Common myeloid progenitor, CD34-positive (primary cell): Measurements from ENCODE around the gene C22orf42.
"Not testable (repeated sequence)": the region's sequence is repeated elsewhere in the genome, so short reads cannot be mapped to it uniquely, and the experiment has no call there.

Experiments
- CTCF ChIA-PET: fragments of 350-600 bp; sonication (Branson Sonifier 250); formaldehyde crosslinking; loops from one replicate; lab custom pipeline; 2021; ENCODE audit warnings: antibody characterized with exemption; lab: Charles Lee
- POLR2A ChIA-PET: fragments of 350-600 bp; sonication (Branson Sonifier 250); formaldehyde crosslinking; loops from one replicate; lab custom pipeline; 2021; ENCODE audit warnings: antibody characterized with exemption; lab: Charles Lee
- DNase-seq, 3 donors: peaks; one replicate each; pipeline versions ENCODE4 v3.0.0 to v3.0.0-alpha.2; 2013
- H3K27ac ChIP-seq, 2 experiments: 1 replicate in 1 of 2; 2 replicates in 1 of 2; pipeline ENCODE4 v1.7.0; 2013; ENCODE audit warnings: inconsistent platforms in 2 of 2, low read length in 2 of 2, mild to moderate bottlenecking in 2 of 2, low read depth in 1 of 2, moderate library complexity in 1 of 2; ENCODE audit not compliant: severe bottlenecking in 2 of 2, insufficient read depth in 1 of 2, poor library complexity in 1 of 2
- H3K27me3 ChIP-seq, 5 experiments: replicated peaks in 2 of 5; 1 replicate in 3 of 5; 2 replicates in 2 of 5; pipeline versions ENCODE4 v1.6.1 to v1.7.0; 2013; ENCODE audit warnings: low read length in 4 of 5, mild to moderate bottlenecking in 2 of 5, moderate library complexity in 2 of 5, inconsistent platforms in 1 of 5; ENCODE audit not compliant: insufficient read depth in 5 of 5, control insufficient read depth in 4 of 5
- H3K36me3 ChIP-seq, 4 experiments: 1 replicate in 2 of 4; 2 replicates in 2 of 4; pipeline versions ENCODE4 v1.6.1 to v1.7.0; 2013; ENCODE audit warnings: low read length in 3 of 4, control low read depth in 1 of 4, mild to moderate bottlenecking in 1 of 4; ENCODE audit not compliant: control insufficient read depth in 4 of 4, insufficient read depth in 4 of 4
- H3K4me1 ChIP-seq, 4 experiments: 1 replicate in 3 of 4; 2 replicates in 1 of 4; pipeline versions ENCODE4 v1.6.1 to v1.7.1; 2013; ENCODE audit warnings: low read length in 3 of 4, mild to moderate bottlenecking in 3 of 4, control low read depth in 1 of 4, inconsistent platforms in 1 of 4, moderate library complexity in 1 of 4; ENCODE audit not compliant: control insufficient read depth in 4 of 4, insufficient read depth in 4 of 4; ENCODE audit errors: control extremely low read depth in 1 of 4
- H3K4me3 ChIP-seq, 7 experiments: 1 replicate in 4 of 7; 2 replicates in 3 of 7; pipeline versions ENCODE4 v1.5.1 to v1.7.0; 2013; ENCODE audit warnings: mild to moderate bottlenecking in 7 of 7, low read length in 6 of 7, moderate library complexity in 6 of 7, inconsistent platforms in 2 of 7, low read depth in 2 of 7, control low read depth in 1 of 7; ENCODE audit not compliant: insufficient read depth in 4 of 7, control insufficient read depth in 1 of 7; ENCODE audit errors: extremely low read depth in 1 of 7
- H3K9me3 ChIP-seq, 5 experiments: 1 replicate in 4 of 5; 2 replicates in 1 of 5; pipeline versions ENCODE4 v1.6.1 to v1.7.1; 2013; ENCODE audit warnings: low read length in 4 of 5, mild to moderate bottlenecking in 2 of 5, inconsistent platforms in 1 of 5, low read depth in 1 of 5, moderate library complexity in 1 of 5; ENCODE audit not compliant: control insufficient read depth in 4 of 5, insufficient read depth in 2 of 5; ENCODE audit errors: control extremely low read depth in 1 of 5
- WGBS: methylation state at CpG from one replicate; pipeline ENCODE4 v1.1.5; 2013; ENCODE audit not compliant: insufficient coverage; 5-methylcytosine and 5-hydroxymethylcytosine counted together

Gene C22orf42

GRCh38 chr22:32135958-32136357, 23.1 kb downstream of the C22orf42 start:
- 100% methylated on average over 1 of the region's 3 CpGs for WGBS
- H3K36me3 ChIP-seq, CTCF ChIA-PET: not testable (repeated sequence)

GRCh38 chr22:32134796-32135195, 24.3 kb downstream of the C22orf42 start:
- POLR2A ChIA-PET, DNase-seq, H3K4me3 ChIP-seq, H3K27me3 ChIP-seq, H3K27ac ChIP-seq, H3K4me1 ChIP-seq, H3K9me3 ChIP-seq, H3K36me3 ChIP-seq, CTCF ChIA-PET: not testable (repeated sequence)
- 96% methylated on average over 12 of the region's 14 CpGs for WGBS

More at GRCh38 chr22:32135958-32136357, 23.1 kb downstream of the C22orf42 start:
- DNase-seq, H3K27me3 ChIP-seq, H3K4me3 ChIP-seq, H3K9me3 ChIP-seq, H3K4me1 ChIP-seq, H3K27ac ChIP-seq, POLR2A ChIA-PET: not testable (repeated sequence)

GRCh38 chr22:32132783-32133182, 26.3 kb downstream of the C22orf42 start:
- DNase-seq: no peak
- ChIA-PET POLR2A (no interaction called here), CTCF (no interaction called here)
- Histone ChIP-seq H3K4me3 (no peak overlapping the region), H3K9me3 (no peaks in the 10 kb centered on the region), H3K27ac (no peak overlapping the region), H3K27me3 (no peaks in the 10 kb centered on the region), H3K4me1 (peaks cover 0 to 5% (median 3%) of the 10 kb centered on the region in 4 experiments), H3K36me3 (no peaks in the 10 kb centered on the region)
- WGBS: no CpG with 5 or more reads among the region's 1 CpG

- Histone ChIP-seq H3K9me3 (no peaks in the 10 kb centered on the region), H3K27ac (no peak overlapping the region), H3K4me1 (no peaks in the 10 kb centered on the region), H3K36me3 (no peaks in the 10 kb centered on the region), H3K4me3 (no peak overlapping the region), H3K27me3 (no peaks in the 10 kb centered on the region)
- DNase-seq: no peak
- 95% methylated on average over 11 of the region's 11 CpGs for WGBS
- POLR2A ChIA-PET: interaction anchor here (0.5 kb wide), 1 partner anchor 182 kb away, joined by 8 read pairs; no protein-coding TSS in a partner anchor
- CTCF ChIA-PET: no interaction called here
Observed at GRCh38 chr22:32132126-32132525, 27.0 kb downstream of the C22orf42 start.

GRCh38 chr22:32130464-32130863, 28.6 kb downstream of the C22orf42 start:
- no peak overlapping the region for H3K27ac ChIP-seq
- DNase-seq: no peak
- H3K4me1 ChIP-seq: no peaks in the 10 kb centered on the region
- 80% methylated on average over 2 of the region's 2 CpGs for WGBS
- H3K9me3 ChIP-seq: no peaks in the 10 kb centered on the region
- no peak overlapping the region for H3K4me3 ChIP-seq
- no peaks in the 10 kb centered on the region for H3K36me3 ChIP-seq
- H3K27me3 ChIP-seq: no peaks in the 10 kb centered on the region
- ChIA-PET POLR2A (interaction anchor here (0.7 kb wide), 1 partner anchor 45 kb away, joined by 4 read pairs; no protein-coding TSS in a partner anchor), CTCF (no interaction called here)

GRCh38 chr22:32127904-32128303, 31.2 kb downstream of the C22orf42 start:
- 100% methylated on average over 2 of the region's 4 CpGs for WGBS

GRCh38 chr22:32123657-32124056, 35.4 kb downstream of the C22orf42 start:
- POLR2A ChIA-PET: no interaction called here
- 92% methylated on average over 10 of the region's 10 CpGs for WGBS

More at GRCh38 chr22:32127904-32128303, 31.2 kb downstream of the C22orf42 start:
- CTCF ChIA-PET: no interaction called here
- POLR2A ChIA-PET: no interaction called here
- no peak overlapping the region for H3K4me3 ChIP-seq
- H3K27ac ChIP-seq: no peak overlapping the region
- H3K27me3 ChIP-seq: no peaks in the 10 kb centered on the region
- no peaks in the 10 kb centered on the region for H3K4me1 ChIP-seq
- H3K36me3 ChIP-seq: no peaks in the 10 kb centered on the region
- no peaks in the 10 kb centered on the region for H3K9me3 ChIP-seq
- no peak for DNase-seq

More at GRCh38 chr22:32123657-32124056, 35.4 kb downstream of the C22orf42 start:
- Histone ChIP-seq H3K9me3 (no peaks in the 10 kb centered on the region), H3K4me3 (no peak overlapping the region), H3K36me3 (no peaks in the 10 kb centered on the region), H3K4me1 (no peaks in the 10 kb centered on the region), H3K27ac (no peak overlapping the region), H3K27me3 (no peaks in the 10 kb centered on the region)
- CTCF ChIA-PET: no interaction called here
- no peak for DNase-seq
